Panc1 (cell line): ENCODE measurements around the gene PROK2. TPM values are rescaled to one million over a fixed set of nuclear protein-coding genes. Genes with fewer than 3 reads are reported as not detected.

Experiments
- ATAC-seq: fragments of 200-7000 bp; cut with Tn5 transposase; 2 replicates; pipeline ENCODE4 v1.9.1; 2020; ENCODE audit warnings: mild to moderate bottlenecking, moderate library complexity
- BruUV-seq: library from RNA; stranded (reverse); fragments of 400-500 nt; replicated peaks from 2 replicates; lab custom pipeline; 2021; lab: Mats Ljungman, UMichigan
- CTCF ChIA-PET: fragments of 300-600 bp; sonication (Branson Sonifier 250); formaldehyde crosslinking; loops from one replicate; lab custom pipeline; 2022; ENCODE audit warnings: antibody characterized with exemption; lab: Charles Lee
- POLR2A ChIA-PET: fragments of 300-600 bp; sonication (Branson Sonifier 250); formaldehyde crosslinking; loops from one replicate; lab custom pipeline; 2022; ENCODE audit warnings: antibody characterized with exemption; lab: Charles Lee
- DNase-seq: peaks from one replicate; pipeline ENCODE4 v3.0.0-alpha.2; 2010; ENCODE audit warnings: low read depth, low spot score
- H3K27ac ChIP-seq: 2 replicates; pipeline ENCODE4 v1.5.1; 2011; ENCODE audit warnings: mild to moderate bottlenecking, low read length, inconsistent platforms
- H3K27me3 ChIP-seq: fragments of 200-500 bp; sonication (Bioruptor generic); 2 replicates; pipeline ENCODE4 v1.6.0; 2014; ENCODE audit warnings: low read length, inconsistent platforms; ENCODE audit not compliant: control insufficient read depth, insufficient read depth
- H3K36me3 ChIP-seq: fragments of 200-500 bp; sonication (Bioruptor generic); 2 replicates; pipeline ENCODE4 v1.5.1; 2014; ENCODE audit warnings: inconsistent platforms, mild to moderate bottlenecking, low read length, moderate library complexity; ENCODE audit not compliant: control insufficient read depth, insufficient read depth
- H3K4me1 ChIP-seq: 2 replicates; pipeline ENCODE4 v1.5.1; 2011; ENCODE audit warnings: inconsistent platforms, mild to moderate bottlenecking, low read length, moderate library complexity; ENCODE audit not compliant: control insufficient read depth, insufficient read depth
- H3K4me3 ChIP-seq, 2 experiments: 2 replicates each; pipeline ENCODE4 v1.5.1; 2011 to 2012; ENCODE audit warnings: low read depth in 2 of 2, low read length in 2 of 2, mild to moderate bottlenecking in 2 of 2, inconsistent platforms in 1 of 2, moderate library complexity in 1 of 2
- H3K9me3 ChIP-seq: fragments of 200-500 bp; sonication (Bioruptor generic); 2 replicates; pipeline ENCODE4 v1.5.1; 2014; ENCODE audit warnings: low read depth, mild to moderate bottlenecking, inconsistent platforms, low read length, moderate library complexity; ENCODE audit not compliant: control insufficient read depth, insufficient read depth
- CTCF ChIP-seq: fragments of 450-650 bp; IDR thresholded peaks from 2 replicates; pipeline ENCODE4 v1.5.1; 2017; ENCODE audit warnings: mild to moderate bottlenecking
- POLR2AphosphoS5 ChIP-seq: IDR thresholded peaks from 2 replicates; pipeline ENCODE4 v1.6.1; 2012; ENCODE audit warnings: mild to moderate bottlenecking, low read depth, low read length, moderate library complexity
- REST ChIP-seq, 2 experiments: IDR thresholded peaks; 2 replicates each; pipeline ENCODE4 v1.6.1; 2011 to 2012; ENCODE audit warnings: low read depth in 2 of 2, control low read depth in 1 of 2, low read length in 1 of 2, mild to moderate bottlenecking in 1 of 2, moderate library complexity in 1 of 2; ENCODE audit not compliant: insufficient read depth in 1 of 2
- SIN3A ChIP-seq: IDR thresholded peaks from 2 replicates; pipeline ENCODE4 v1.6.1; 2012; ENCODE audit warnings: low read depth, mild to moderate bottlenecking, low read length, moderate library complexity, borderline replicate concordance; ENCODE audit not compliant: insufficient read depth
- TCF7L2 ChIP-seq: IDR thresholded peaks from 2 replicates; pipeline ENCODE4 v1.6.1; 2011; ENCODE audit warnings: mild to moderate bottlenecking, low read depth, low read length, inconsistent platforms
- in situ Hi-C: cut with HindIII; loops from 2 replicates; pipeline ENCODE4 v1.10.0; 2016; ENCODE audit warnings: low sequenced_read_pairs, low pct_unique_long_range_greater_than_20kb
- intact Hi-C: fragments of 100-400 bp; cut with micrococcal nuclease; formaldehyde crosslinking; loops from one replicate; pipeline ENCODE4 v1.10.0; 2022; ENCODE audit not compliant: unreplicated experiment
- total RNA-seq: library from RNA; stranded (reverse); gene quantifications from one replicate; pipeline ENCODE4 v1.2.1, GENCODE V29; 2021; ENCODE audit not compliant: unreplicated experiment

The PROK2 gene
- total RNA-seq, 1 experiment from 2014 or later, result not detected

- TF ChIP-seq CTCF (no peak), REST (IDR thresholded peaks at IDR 0.05; ENCODE audit: insufficient read depth in 1 of 2, low read depth in 2 of 2, low read length in 1 of 2) (no peak), TCF7L2 (no peak), POLR2AphosphoS5 (no peak), SIN3A (no peak)
- ATAC-seq, result no peak
- no peaks in the 10 kb centered on the region for H3K36me3 ChIP-seq
- BruUV-seq, result no TSS peak
- DNase-seq, result no peak
- no peaks in the 10 kb centered on the region for H3K9me3 ChIP-seq
- H3K27ac ChIP-seq, result no peak overlapping the region
- no peaks in the 10 kb centered on the region for H3K4me1 ChIP-seq
- H3K4me3 ChIP-seq, result no peak overlapping the region
- in situ Hi-C loops, result no loop called here
- H3K27me3 ChIP-seq, result no peaks in the 10 kb centered on the region
- POLR2A ChIA-PET, result no interaction called here
- CTCF ChIA-PET, result no interaction called here
- intact Hi-C loops, result no loop called here
Measured at GRCh38 chr3:71817262-71817661, 32.3 kb upstream of the PROK2 start.

- Histone ChIP-seq H3K9me3 (no peaks in the 10 kb centered on the region), H3K27ac (no peak overlapping the region), H3K4me3 (no peak overlapping the region), H3K27me3 (no peaks in the 10 kb centered on the region), H3K36me3 (no peaks in the 10 kb centered on the region), H3K4me1 (no peaks in the 10 kb centered on the region)
- ATAC-seq, result no peak
- POLR2A ChIA-PET, result no interaction called here
- BruUV-seq, result no TSS peak
- CTCF ChIA-PET, result no interaction called here
- in situ Hi-C loops, result no loop called here
- TF ChIP-seq SIN3A, result no peak
- no peak for TF ChIP-seq POLR2AphosphoS5
- TF ChIP-seq CTCF, result no peak
- TF ChIP-seq TCF7L2, result no peak
- no peak for TF ChIP-seq REST (IDR thresholded peaks at IDR 0.05; ENCODE audit: insufficient read depth in 1 of 2, low read depth in 2 of 2, low read length in 1 of 2)
- intact Hi-C loops, result no loop called here
- DNase-seq, result no peak
Measured at GRCh38 chr3:71816767-71817156, 31.8 kb upstream of the PROK2 start.
